GM19372 (cell line): ENCODE data around the gene CBLN3.

Source experiments
- ATAC-seq: cut with Tn5 transposase; IDR thresholded peaks from one replicate; pipeline ENCODE4 v1.9.1; 2021; ENCODE audit warnings: mild to moderate bottlenecking, low read depth, moderate library complexity; ENCODE audit not compliant: unreplicated experiment

The CBLN3 gene

GRCh38 chr14:24426912-24427536, 2.4 kb downstream of the CBLN3 start:
- no peak for ATAC-seq

GRCh38 chr14:24426150-24426911, 3.1 kb downstream of the CBLN3 start:
- ATAC-seq, result no peak

- no peak for ATAC-seq
Observed at GRCh38 chr14:24425704-24426103, 3.8 kb downstream of the CBLN3 start.

GRCh38 chr14:24422694-24423601, 6.5 kb downstream of the CBLN3 start:
- no peak for ATAC-seq

DNA sequence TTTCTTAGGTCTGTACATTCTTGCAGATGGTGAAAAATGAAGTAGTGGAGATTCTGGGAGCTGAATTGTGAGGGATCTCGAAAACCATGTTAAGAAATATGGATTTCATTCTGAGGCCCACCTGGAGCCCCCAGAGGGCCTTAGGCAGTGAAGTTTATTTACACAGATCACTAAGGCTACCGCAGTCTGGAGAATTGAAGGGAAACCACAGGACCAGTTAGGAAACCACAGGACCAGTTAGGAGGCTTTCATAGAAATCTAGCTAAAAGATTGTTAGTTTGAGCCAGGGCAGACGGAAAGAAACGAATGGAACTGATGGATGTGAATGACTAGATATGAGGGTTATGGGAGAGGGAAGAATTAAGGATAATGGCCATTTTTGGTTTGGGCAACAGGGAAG, 7.2 kb downstream of the CBLN3 start:
- no peak for ATAC-seq

DNA sequence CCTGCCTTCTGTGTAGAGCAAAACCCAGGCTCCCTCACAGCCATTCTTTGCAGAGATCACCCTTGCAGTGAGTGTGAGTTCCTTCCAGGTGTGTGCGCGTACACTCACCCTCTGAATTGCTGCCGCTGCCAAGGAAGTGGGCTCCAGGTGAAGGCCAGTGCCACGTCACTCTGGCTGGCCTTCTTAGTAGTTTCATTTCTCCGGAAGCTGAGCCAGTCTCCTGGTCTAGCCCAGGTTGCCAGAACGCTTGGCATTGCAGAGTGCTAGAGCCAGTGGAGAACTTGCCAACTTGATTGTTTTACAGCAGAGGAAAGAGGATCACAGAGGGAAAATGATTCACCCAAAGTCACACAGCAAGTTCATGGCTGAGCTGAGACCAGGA, 11.0 kb downstream of the CBLN3 start:
- ATAC-seq, result no peak

DNA sequence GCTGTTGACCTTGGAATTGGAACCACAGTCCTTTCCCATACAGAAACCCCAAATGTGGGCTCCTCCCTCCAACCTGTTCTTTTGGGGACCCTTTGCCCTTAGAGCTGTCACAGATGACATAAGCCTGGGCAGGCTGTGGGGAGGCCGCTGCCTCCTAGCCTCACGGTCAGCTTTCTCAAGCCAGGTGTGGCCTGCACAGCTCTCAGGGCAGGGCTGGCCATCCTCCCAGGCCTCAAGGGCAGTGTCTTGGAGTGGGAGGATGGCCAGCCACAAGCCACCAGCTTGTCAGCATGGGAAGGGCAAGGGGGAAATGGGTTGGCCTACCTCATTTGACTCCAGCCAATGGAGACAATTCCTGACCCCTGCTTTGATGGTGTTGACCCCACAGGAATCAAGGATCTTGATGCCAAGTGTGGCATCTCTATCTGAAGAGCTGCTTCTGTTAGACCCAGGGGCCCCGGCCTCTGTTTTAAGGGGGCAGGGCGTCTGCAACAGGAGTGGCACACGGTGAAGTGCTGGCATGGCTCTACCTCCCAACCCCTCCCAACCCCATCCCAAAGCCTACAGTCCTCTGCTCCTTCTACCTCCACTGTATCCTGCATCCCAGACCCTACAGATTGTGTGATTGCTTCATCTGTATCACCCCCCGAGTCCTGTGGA, 11.5 kb downstream of the CBLN3 start:
- ATAC-seq, result no peak

DNA sequence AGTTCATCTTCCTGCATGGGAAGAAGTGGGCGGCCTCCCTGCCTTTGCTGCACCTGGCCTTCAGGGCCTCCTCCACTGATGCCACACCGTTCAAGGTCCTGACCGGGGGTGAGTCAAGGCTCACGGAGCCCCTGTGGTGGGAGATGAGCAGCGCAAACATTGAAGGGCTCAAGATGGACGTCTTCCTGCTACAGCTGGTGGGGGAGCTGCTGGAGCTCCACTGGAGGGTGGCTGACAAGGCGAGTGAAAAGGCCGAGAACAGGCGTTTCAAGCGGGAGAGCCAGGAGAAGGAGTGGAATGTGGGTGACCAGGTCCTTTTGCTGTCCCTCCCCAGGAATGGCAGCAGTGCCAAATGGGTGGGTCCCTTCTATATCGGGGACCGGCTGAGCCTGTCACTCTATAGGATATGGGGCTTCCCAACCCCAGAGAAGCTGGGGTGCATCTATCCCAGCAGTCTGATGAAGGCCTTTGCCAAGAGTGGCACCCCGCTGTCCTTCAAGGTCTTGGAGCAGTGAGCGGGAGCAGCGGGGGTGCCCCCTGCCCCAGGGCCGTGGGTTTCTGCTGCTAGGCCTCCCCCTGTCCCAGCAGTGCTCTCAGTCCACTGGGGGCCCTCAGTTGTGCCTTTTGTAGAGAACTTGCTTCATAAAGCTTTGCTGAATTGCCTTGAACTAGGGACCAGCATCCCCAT, 12.4 kb downstream of the CBLN3 start:
- ATAC-seq, result no peak

DNA sequence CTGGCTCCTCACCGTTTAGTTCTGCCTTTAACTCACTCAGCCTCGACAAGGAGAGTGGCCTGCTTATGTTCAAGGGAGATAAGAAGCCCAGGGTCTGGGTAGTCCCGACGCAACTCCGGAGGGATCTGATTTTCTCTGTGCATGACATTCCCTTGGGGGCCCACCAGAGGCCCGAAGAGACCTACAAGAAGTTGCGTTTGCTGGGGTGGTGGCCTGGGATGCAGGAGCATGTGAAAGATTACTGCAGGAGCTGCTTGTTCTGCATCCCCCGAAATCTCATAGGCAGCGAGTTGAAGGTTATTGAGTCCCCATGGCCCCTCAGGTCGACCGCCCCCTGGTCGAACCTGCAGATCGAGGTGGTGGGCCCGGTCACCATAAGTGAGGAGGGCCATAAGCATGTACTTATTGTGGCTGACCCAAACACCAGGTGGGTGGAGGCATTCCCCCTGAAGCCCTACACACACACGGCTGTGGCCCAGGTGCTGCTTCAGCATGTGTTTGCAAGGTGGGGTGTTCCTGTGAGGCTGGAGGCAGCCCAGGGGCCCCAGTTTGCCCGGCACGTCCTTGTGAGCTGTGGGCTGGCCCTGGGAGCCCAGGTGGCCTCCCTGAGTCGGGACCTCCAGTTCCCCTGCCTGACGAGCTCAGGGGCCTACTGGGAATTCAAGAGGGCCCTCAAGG, 13.1 kb downstream of the CBLN3 start:
- no peak for ATAC-seq

DNA sequence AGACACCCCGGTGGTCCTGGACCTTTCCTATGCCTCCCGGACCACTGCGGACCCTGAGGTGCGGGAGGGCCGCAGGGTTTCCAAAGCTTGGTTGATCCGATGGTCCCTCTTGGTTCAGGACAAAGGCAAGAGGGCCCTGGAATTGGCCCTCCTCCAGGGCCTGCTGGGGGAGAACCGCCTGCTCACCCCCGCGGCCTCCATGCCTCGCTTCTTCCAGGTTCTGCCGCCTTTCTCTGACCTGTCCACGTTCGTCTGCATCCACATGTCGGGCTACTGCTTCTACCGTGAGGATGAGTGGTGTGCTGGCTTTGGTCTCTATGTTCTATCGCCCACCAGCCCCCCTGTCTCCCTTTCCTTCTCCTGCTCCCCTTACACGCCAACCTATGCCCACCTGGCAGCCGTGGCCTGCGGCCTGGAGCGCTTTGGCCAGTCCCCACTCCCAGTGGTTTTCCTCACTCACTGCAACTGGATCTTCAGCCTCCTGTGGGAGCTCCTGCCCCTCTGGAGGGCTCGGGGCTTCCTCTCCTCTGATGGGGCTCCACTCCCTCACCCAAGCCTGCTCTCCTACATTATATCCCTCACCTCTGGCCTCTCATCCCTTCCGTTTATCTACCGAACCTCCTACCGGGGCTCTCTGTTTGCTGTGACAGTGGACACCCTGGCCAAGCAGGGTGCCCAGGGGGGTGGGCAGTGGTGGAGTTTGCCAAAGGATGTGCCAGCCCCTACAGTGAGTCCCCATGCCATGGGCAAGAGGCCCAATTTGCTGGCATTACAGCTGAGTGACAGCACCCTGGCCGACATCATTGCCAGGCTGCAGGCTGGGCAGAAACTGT, 13.8 kb downstream of the CBLN3 start:
- ATAC-seq, result no peak

GRCh38 chr14:24414732-24415420, 14.6 kb downstream of the CBLN3 start:
- no peak for ATAC-seq

DNA sequence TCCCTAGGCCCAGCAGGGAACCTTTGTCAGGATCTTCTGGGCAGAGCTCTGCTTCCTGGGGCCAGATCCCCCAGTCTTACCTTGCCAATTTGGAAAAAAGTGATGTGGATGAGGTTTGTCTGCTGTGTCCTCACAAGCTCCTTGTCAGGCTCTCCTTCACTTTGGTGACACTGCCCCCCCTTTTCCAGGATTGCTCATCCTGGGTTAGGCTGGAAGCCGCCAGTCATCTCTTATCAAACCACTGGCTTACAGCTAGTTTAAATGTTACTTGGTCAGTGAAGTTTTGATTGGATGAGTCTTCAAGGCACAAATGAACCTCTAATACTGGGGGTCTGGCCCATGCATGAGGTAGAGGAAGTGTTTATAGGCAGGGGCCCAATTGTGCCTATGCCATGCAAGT, 15.4 kb downstream of the CBLN3 start:
- no peak for ATAC-seq

DNA sequence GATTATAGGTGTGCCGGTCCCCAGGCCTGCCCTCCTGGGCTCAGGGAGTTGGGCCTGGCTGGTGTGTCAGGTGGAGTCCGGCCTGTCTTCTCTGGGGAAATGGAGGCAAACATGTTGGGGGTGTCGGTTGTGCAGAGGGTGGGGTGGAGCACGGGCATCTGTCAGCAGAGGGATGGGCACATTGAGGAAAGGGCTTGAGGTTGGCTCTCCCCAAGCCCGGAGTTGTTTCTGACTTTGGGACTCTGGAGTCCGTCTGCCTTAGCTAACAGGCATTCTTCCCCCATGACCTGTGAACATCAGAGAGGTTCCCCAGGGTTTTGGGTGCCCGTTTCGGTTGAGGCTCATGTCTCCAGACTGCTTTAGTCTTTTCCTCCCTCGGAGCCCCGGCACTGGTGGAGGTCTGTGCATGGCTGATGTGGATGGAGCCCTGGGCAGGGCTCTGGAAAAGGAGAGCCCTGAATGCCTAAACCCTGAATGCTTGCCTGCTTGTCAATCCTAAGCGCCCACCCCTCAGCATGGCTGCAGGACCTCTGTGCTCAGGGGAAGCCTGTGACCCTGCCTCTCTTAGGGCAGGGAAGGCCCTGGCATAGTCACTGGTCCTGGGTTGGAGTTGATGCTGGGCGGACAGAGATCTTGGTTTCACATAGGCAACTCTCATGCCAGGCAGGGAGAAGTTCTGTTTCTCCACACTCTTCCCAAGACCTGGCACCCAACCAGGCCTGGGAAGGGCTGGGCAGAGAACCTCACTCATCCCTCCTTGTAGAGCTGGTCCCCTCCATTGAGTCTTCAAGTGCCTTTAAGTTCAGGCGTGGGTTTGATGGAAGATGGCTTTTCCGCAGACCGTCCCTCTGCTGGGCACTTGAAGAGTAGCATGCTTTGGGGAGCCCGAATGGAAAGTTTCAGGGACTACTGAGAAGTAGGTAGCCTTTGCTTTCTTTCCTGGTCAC, 17.8 kb downstream of the CBLN3 start:
- no peak for ATAC-seq

DNA sequence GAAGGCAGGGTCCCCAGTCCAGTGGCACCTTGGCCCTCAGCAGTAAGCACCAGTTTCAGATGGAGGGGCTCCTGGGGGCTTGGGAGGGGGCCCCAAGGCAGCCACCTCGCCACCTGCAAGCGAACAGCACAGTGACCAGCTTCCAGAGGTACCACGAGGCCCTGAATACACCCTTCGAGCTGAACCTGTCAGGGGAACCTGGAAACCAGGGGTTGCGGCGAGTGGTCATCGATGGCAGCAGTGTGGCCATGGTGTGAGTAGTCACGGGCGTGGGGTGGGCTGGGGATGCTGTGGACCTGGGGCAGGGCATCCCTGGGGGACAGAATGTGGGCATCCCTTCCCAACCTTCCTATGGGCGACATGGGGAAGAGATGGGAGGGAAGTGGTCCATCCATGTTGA, 19.5 kb downstream of the CBLN3 start:
- no peak for ATAC-seq

- ATAC-seq, result no peak
Observed at GRCh38 chr14:24409192-24409591, 20.3 kb downstream of the CBLN3 start.

DNA sequence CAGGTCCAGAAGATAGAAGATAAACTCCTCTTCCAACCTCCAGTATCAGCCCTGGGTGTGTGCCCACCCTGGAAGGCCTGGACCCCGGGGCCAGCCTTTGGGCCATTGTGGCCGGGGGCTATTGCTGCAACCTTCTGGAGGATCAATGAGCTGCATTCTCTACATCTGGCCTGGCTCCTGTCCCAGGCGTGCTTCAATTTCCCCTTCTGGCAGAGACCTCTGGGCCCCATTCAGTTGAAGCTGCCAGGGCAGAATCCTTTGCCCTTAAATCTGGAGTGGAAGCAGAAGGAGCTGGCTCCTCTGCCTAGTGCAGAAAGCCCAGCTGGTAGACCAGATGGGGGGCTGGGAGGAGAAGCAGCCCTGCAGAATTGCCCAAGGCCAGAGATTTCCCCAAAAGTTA, 20.7 kb downstream of the CBLN3 start:
- no peak for ATAC-seq
